ENCODE data around the gene INTS2.
A peak's percentile ranks its signal among the peaks of the same experiment; 100 is the strongest.
"Not testable (repeated sequence)": the region's sequence is repeated elsewhere in the genome, so short reads cannot be mapped to it uniquely, and the experiment has no call there.

INTS2 gene

DNA sequence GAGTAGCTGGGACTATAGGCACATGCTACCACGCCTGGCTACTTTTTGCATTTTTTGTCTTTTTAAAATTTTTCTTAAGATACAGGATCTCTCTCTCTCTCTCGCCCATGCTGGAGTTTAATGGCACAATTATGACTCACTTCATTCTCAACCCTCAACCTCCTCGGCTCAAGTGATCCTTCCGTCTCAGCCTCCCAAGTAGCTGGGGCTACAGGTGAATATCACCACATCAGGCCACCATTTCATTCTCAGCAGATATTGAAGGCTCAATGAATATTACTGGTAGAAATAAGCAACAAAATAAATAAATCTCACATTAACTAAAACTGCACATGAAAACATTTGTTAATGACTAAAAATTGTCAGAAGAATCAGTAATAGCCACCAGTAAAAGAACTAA, 106.1 kb downstream of the INTS2 start:
- no peak for DNase-seq

DNA sequence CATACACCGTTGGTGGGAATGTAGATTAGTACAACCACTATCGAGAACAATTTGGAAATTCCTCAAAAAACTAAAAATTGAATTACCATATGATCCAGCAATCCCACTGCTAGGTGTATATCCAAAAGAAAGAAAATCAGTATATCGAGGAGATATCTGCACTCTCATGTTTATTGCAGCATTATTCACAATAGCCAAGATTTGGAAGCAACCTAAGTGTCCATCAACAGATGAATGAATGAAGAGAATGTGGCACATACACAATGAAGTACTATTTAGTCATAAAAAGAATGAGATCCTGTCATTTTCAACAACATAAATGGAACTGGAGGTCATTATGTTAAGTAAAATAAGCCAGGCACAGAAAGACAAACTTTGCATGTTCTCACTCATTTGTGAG, 108.5 kb downstream of the INTS2 start:
- DNase-seq, result not testable (repeated sequence)

DNA sequence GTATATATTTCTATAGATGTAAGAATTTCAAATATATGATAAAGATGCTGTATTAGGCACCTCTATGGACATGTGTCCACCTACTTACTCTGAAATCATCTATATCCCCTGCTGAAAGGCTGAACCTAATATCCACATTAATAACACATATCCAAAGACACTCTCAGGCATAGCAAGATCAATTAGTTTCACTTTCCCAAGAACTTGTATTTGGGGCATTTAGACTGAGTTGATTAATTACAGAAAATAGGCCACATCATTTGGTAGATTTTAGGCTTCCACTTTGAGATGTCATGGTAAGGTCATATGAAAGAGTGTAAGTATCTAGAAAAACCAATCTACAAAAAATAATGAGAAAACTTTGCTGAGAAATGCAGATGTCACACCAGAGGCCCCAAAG, 109.6 kb downstream of the INTS2 start:
- no peak for DNase-seq

DNA sequence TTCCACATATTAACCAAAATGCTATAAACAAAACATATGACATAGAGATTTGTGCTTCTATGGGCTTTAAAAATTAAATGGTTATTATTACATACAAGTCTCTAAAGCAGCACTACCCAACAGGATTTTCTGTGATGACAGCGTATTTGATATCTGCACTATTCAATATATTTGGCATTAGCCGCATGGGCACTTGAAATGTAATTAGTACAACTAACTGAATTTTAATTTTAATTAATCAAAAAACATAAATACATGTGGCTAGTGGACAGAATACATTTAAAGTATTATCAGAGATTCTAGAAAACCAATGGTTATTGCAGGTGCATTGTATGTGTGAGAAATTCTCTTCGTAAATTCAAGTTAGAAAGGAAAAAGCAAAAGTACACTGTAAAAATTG, 110.3 kb downstream of the INTS2 start:
- no peak for DNase-seq

DNA sequence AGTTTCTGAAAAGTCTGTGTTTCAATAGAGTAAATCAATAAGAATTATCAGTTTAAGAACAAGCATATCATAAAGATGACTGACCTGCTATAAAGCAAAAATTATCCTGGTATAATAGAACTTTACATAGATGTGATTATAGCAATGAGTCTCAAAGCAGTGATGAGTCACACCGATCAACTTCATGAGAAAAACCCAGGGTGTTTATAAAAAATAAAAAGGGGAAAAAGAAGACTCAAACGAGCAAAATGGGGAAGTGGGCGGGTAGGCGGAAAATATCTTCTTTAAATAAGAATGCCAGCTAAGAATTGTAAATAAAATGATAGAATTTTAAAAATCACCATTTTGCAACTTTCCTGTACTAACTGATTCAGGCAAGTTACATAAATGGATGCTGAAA, 111.2 kb downstream of the INTS2 start:
- DNase-seq, result no peak

DNA sequence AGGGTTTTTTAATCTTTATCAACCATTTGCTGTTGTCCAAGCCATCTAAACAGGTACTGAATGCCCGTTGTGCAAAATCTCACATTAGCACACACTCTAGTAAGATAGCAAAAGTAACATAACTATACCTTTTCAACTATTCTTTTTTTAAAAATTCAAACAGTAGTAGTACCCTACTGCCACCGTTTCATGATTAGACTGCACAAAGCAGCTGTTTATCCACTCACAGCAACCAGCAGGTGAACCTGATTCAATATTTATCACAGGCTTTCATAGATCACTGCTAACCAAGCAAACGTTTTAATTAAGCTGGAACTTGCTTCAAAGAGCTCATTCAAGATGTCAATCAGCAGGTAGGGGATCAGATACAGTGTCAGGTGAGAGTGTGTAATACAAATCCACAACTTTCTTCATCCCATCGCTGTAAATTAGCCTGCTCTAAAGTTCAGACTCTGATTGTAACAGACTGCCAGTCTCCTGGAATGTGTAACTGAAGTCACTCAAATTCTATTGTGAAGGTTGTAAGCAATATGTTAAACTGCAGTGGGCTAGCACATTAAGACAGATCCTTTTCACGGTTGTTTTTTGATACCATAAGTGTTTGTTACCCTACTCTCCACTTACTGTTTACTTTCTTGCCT, 111.8 kb downstream of the INTS2 start:
- DNase-seq, result peak in 2 of 3 experiments; percentile 38 to 85

Data from NCI-H1417 (cell line).